HG03460 (cell line): Measurements from ENCODE around the gene ERN1.
"Not testable (repeated sequence)": the region's sequence is repeated elsewhere in the genome, so short reads cannot be mapped to it uniquely, and the experiment has no call there.

ENCODE experiments used
- ATAC-seq: cut with Tn5 transposase; IDR thresholded peaks from one replicate; pipeline ENCODE4 v1.9.1; 2021; ENCODE audit not compliant: unreplicated experiment

Gene ERN1

GRCh38 chr17:64129765-64130558 is at the start of gene ERN1:
TSS of gene ERN1 (minus strand) at chr17:64130144. CDS start at chr17:64130029, 115 bp downstream.
- ATAC-seq, result peak; percentile 73

GRCh38 chr17:64179024-64179423 is 49.1 kb upstream of the ERN1 start:
- not testable (repeated sequence) for ATAC-seq

- ATAC-seq, result no peak
Observed at GRCh38 chr17:64178011-64178825, 48.3 kb upstream of the ERN1 start.

DNA sequence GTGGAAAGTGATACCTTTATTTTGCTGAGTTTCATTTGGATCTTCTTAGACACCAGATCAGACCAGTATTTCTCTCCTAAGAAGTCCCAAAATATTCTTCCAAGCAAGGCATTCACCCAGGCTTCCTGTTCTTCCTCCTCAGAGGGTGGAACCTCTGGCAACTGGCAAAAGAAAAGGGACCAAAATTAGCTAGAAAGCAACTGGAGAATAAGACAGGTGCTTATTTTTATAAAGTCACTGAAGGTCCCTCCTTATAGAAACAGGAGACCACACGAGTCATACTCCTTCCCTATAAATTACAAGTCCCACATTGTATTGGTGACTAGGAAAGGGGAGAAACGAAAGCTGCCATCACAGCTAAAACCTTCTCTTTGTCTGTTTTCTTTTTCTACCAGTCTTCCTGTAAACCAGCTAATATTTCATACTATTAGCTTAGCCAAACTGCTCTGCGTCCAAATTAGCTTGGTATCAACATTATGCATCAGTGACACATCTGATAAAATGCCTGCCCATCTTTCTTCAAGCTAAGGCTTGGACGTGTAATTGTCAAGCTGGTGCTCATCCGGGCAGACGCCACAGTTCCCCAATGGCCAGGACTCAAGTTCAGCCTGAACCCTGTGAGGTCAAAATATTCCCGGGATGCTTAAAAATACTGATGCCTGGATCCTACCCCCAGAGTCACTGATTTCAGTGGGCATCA is 47.5 kb upstream of the ERN1 start:
- ATAC-seq, result no peak

DNA sequence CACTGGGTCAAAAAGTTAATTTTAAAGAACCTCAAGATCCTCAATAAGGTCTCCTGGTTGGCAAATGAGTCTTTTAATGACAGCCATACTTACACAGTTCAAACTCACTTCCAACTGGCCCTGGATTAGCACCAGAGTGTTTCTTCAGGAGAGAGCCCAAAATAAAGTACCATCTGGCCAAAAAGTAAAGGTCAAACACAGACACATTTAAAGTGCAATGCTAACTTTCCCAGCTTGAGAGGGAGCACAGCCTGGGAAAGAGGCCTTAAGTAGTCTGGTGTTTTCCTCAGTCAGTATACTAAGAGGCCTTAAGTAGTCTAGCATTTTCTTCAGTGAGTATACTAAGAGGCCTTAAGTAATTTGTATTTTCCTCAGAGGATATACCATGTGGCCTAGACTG is 46.6 kb upstream of the ERN1 start:
- no peak for ATAC-seq

- ATAC-seq, result no peak
Observed at GRCh38 chr17:64174686-64175456, 44.9 kb upstream of the ERN1 start.

DNA sequence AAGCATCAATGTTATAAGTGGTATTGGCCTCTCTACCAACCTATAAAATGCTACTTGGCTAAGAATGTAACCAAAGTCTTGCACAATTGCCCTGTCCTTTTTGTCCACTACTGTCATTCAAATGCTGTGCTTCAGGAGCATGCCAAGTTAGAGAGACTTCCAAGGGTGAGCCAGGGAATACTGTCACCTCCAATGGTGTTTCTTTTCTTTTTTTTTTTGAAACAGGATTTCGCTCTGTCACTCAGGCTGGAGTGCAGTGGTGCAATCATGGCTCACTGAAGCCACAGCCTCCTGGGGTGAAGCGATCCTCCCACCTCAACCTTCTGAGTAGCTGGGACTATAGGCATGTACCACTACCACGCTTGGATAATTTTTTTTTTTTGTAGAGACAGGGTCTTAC is 43.7 kb upstream of the ERN1 start:
- no peak for ATAC-seq

DNA sequence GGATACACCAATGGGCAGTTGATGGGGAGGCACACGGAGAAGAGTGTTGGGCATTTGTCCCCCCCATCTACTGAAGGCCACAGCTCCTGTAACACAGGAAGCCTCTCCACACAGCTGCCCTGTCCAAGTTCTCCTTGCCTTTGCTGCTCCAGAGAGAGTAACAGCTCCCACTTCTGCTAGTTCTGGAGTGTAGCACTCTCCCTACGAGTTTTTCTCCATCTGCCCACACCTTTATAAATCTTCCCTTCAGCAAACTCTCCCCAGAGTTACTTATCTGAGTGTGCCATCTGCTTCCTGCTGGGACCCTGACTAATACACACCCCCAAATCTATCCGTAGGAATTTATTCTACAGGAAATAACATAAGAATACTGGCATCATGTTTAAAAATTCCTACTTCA is 42.6 kb upstream of the ERN1 start:
- no peak for ATAC-seq

DNA sequence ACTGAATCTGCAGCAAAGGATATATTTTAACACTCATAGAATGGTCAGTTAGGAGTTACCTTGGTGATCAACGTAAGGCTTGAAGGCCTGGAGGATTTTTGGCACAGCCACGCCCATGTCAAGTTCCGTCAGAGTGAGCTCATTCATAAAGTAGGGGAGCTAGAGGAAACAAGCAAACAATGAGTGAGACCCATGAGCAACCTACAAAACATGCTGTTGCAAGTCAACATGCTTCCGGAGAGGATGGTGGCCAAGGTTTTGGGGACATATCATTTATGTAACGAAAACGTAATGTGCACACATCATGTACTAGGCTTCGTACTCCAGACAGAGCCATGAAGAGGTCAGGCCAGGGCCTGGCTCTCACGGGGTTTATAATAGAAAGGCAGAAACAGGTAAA is 41.1 kb upstream of the ERN1 start:
- no peak for ATAC-seq

DNA sequence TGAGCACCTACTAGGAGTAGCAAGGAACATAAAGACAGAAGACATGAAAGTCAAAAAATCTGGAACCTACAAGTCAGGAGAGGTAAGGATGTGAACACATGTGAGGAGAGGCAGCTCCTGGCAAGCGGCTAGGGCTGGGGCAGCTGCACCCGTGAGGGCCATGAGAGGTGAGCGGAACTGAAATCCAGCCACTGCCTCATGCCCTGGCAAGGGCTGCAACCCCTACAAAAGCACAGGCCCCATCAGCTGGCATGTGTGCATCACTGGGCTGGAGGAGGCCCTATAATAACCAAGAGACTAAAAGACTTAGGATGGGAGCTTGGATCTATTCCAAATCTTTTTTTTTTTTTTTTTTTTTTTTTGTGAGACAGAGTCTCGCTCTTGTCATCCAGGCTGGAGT is 40.3 kb upstream of the ERN1 start:
- no peak for ATAC-seq

- not testable (repeated sequence) for ATAC-seq
Observed at GRCh38 chr17:64167666-64168065, 37.7 kb upstream of the ERN1 start.

- ATAC-seq, result no peak
Observed at GRCh38 chr17:64166876-64167275, 36.9 kb upstream of the ERN1 start.

GRCh38 chr17:64165347-64165746 is 35.4 kb upstream of the ERN1 start:
- ATAC-seq, result no peak

DNA sequence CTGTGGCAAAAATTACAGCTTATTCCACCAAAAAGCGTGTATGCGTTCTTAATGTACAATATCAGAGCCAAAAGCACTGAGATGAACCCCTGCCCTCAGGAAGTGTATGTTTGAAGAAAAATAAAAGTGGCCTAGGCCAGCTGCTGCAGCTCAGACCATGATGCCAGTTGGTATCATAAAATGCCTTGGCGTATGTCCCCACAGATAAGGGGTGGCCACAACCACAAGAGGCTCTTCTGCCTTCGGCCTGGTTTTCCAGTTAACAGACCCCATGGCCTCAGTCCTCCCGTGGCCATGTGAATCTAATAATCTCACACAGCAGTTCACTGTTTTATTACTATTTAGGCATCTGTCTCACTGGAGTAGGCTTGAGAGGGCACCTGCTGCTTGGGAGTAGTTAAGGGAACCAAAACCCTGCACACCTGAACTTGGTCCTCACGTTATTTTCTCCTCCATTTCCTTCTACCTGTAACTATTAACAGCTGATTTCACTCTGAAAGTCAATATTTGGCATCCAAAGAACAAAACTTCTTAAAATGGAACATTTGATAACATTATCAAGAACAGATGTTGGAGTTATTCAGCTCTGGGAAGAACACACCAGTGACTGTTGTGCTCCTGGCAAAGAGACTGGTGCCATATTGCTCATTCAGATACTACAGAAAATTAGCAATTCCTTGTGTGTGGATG is 34.8 kb upstream of the ERN1 start:
- no peak for ATAC-seq

- ATAC-seq, result no peak
Observed at GRCh38 chr17:64163468-64163867, 33.5 kb upstream of the ERN1 start.

DNA sequence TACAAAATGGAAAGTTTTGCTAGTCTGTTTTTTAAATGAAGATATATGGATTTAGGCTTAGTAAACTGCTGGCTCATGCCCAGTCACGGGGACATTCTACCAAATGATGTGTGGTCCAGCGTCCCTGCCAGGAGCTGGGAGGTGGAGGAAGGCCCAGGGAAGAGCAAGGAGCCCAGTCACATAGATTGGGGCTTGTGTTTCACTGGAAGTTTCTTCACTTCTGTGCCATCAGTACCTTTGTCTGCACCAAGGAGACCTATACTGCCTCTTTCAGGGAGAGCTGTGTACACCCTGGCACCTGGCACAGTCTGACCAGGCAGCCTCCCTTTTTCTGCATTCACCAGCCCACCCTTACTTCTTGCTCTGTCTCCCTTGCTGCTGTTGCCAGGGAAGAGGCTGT is 32.6 kb upstream of the ERN1 start:
- no peak for ATAC-seq

DNA sequence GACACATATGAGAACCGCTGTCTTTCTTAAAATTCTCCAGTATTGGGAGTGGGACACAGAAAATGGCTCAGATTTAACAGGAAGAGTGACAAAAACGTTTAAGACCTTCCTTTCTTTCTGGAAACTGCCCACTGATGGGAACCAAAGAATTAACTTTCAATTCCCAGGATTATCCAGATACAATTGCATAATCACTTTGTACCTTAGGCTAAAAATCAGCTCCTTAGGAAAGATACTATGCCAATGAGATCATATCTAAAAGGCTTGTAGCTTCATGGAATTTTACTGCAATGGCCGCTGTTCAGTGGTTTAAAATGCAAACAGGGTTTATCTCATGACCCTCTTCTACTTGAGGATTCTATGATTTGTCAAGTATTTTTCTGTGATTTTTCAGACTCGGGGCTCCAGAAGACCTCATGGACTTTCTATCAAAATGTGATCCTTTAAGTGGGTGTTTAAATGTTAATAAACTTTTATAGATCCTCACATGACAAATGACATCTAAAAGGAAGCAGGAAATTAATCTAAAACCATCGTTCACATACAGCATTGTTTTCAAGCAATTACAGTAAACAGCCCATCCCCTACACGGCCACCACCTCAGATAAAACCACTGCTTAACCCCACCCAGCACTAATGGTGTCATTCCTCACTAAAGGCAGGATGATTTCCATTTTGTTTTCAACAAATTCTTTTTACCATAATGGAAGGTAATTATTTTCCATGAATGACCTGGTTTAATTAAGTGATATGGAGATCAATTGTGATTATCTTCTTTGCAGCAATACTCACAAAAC is 31.6 kb upstream of the ERN1 start:
- ATAC-seq, result no peak

DNA sequence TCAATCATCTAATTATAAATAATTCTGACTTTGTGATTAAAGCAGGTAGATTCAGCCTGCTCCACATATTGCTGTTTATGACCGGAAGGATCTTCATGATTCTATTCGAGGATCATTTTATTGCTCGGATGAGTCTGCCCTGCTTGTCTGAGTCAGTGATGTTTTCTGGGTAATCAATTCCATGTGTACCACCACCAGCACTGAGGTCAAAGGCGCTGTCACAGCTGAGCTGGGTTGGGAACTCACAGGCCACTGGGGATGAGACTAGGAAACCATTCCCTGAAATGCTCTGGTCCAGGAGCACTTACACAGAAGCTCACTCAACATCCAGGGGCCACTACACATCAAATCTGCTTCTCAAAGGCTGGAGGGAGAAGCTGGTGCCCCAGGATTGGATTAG is 30.4 kb upstream of the ERN1 start:
- no peak for ATAC-seq

DNA sequence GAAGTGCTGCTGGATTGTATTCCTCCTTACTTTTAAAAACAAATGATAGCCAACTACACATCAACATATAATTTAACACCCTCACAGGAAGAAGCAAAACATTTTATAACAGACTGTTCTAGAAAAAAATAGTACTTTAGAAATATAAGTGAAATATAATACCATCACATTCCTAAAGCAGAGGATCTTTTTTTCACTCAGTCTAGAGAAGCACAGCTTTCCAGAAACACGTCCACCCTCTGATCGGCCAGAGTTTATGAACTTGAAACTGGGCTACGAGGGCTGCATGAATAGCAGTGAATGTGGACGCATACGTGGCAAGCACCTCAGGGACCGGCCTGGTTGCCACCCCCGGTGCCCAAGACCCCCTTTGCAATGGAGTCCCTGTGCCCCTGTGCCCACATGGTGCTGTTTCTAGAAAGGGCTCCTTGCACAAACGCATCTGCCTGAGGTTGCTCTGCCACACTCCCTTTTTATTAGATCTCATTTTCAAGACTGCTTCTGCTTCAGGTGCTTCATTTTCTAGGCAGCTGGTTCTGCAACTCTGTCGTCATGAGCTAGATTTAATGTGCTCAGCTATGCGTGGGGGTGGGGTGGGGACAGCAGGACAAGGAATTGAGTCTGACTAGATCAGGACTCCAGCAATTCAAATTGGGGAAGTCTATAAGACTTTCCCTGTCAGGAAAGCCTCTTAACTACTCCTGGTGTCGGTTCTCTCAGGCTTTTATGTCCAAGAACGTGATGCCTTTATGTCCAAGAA is 29.1 kb upstream of the ERN1 start:
- ATAC-seq, result no peak
